Measurements from ENCODE around the gene NUCB1. TPM values are rescaled to one million over a fixed set of nuclear protein-coding genes. Genes with fewer than 3 reads are reported as not detected.

NUCB1 gene
- polyA plus RNA-seq, 1 donor (not counting 4 experiments of a cell fraction or from before 2014, with no cell fraction given), result 44.3 TPM

- Histone ChIP-seq H3K9ac (ENCODE audit: control insufficient read depth, extremely low read depth, insufficient read depth, low read length) (no peak overlapping the region), H3K27ac (ENCODE audit: control insufficient read depth, insufficient read depth, low read length) (no peak overlapping the region), H4K20me1 (ENCODE audit: control insufficient read depth, extremely low read depth, insufficient read depth, low read length) (no peaks in the 10 kb centered on the region), H2AFZ (ENCODE audit: control insufficient read depth, low read length) (no peak overlapping the region), H3K9me1 (ENCODE audit: control insufficient read depth, extremely low read depth, insufficient read depth, low read length) (no peaks in the 10 kb centered on the region), H3K4me1 (ENCODE audit: control insufficient read depth, extremely low read depth, insufficient read depth, low read length) (peaks cover 3% of the 10 kb centered on the region), H3K79me2 (ENCODE audit: control insufficient read depth, insufficient read depth, low read length) (no peaks in the 10 kb centered on the region), H3K4me3 (ENCODE audit: control insufficient read depth in 2 of 3, extremely low read depth in 1 of 3, insufficient read depth in 2 of 3, low read depth in 1 of 3, low read length in 3 of 3) (no peak overlapping the region), H3K36me3 (ENCODE audit: control insufficient read depth in 2 of 2, extremely low read depth in 1 of 2, insufficient read depth in 2 of 2, low read length in 2 of 2) (no peaks in the 10 kb centered on the region), H3K9me3 (ENCODE audit: control insufficient read depth, low read depth, low read length) (no peaks in the 10 kb centered on the region), H3K4me2 (ENCODE audit: control insufficient read depth, extremely low read depth, insufficient read depth, low read depth, low read length) (no peak overlapping the region), H3K27me3 (ENCODE audit: control insufficient read depth, extremely low read depth, insufficient read depth, low read length) (no peaks in the 10 kb centered on the region)
- dilution Hi-C loops (cut with MboI; ENCODE audit: extremely low pct_ligation_motif_present, low sequenced_read_pairs), result no loop called here
- TF ChIP-seq CTCF (optimal IDR thresholded peaks at IDR 0.05 in 1 of 3, IDR thresholded peaks at IDR 0.05 in 1 of 3, conservative IDR thresholded peaks at IDR 0.05 in 1 of 3; ENCODE audit: extremely low read depth in 1 of 3, insufficient read depth in 2 of 3, low read length in 3 of 3) (no peak), EZH2 (IDR thresholded peaks at IDR 0.05; ENCODE audit: low read length) (no peak)
- DNase-seq (ENCODE audit: low read depth, low spot score) (no peak), FAIRE-seq (no peak)
Observed at GRCh38 chr19:48938256-48938655, 38.1 kb downstream of the NUCB1 start.

GRCh38 chr19:48940902-48941301 lies 40.8 kb downstream of the NUCB1 start:
- Histone ChIP-seq H3K79me2 (ENCODE audit: control insufficient read depth, insufficient read depth, low read length) (no peaks in the 10 kb centered on the region), H3K9me1 (ENCODE audit: control insufficient read depth, extremely low read depth, insufficient read depth, low read length) (no peaks in the 10 kb centered on the region), H3K4me2 (ENCODE audit: control insufficient read depth, extremely low read depth, insufficient read depth, low read depth, low read length) (no peak overlapping the region), H3K27ac (ENCODE audit: control insufficient read depth, insufficient read depth, low read length) (no peak overlapping the region), H3K27me3 (ENCODE audit: control insufficient read depth, extremely low read depth, insufficient read depth, low read length) (no peaks in the 10 kb centered on the region), H3K9me3 (ENCODE audit: control insufficient read depth, low read depth, low read length) (no peaks in the 10 kb centered on the region), H3K36me3 (ENCODE audit: control insufficient read depth in 2 of 2, extremely low read depth in 1 of 2, insufficient read depth in 2 of 2, low read length in 2 of 2) (no peaks in the 10 kb centered on the region), H3K9ac (ENCODE audit: control insufficient read depth, extremely low read depth, insufficient read depth, low read length) (no peak overlapping the region), H2AFZ (ENCODE audit: control insufficient read depth, low read length) (no peak overlapping the region), H3K4me3 (ENCODE audit: control insufficient read depth in 2 of 3, extremely low read depth in 1 of 3, insufficient read depth in 2 of 3, low read depth in 1 of 3, low read length in 3 of 3) (no peak overlapping the region), H3K4me1 (ENCODE audit: control insufficient read depth, extremely low read depth, insufficient read depth, low read length) (no peaks in the 10 kb centered on the region), H4K20me1 (ENCODE audit: control insufficient read depth, extremely low read depth, insufficient read depth, low read length) (no peaks in the 10 kb centered on the region)
- dilution Hi-C loops (cut with MboI; ENCODE audit: extremely low pct_ligation_motif_present, low sequenced_read_pairs), result no loop called here
- TF ChIP-seq EZH2 (IDR thresholded peaks at IDR 0.05; ENCODE audit: low read length), result no peak
- TF ChIP-seq CTCF (optimal IDR thresholded peaks at IDR 0.05 in 1 of 3, IDR thresholded peaks at IDR 0.05 in 1 of 3, conservative IDR thresholded peaks at IDR 0.05 in 1 of 3; ENCODE audit: extremely low read depth in 1 of 3, insufficient read depth in 2 of 3, low read length in 3 of 3), result no peak
- no peak for FAIRE-seq
- no peak for DNase-seq (ENCODE audit: low read depth, low spot score)

All from keratinocyte (primary cell).